Measurements from ENCODE around the gene ADAMTS10.
"Not testable (repeated sequence)": the region's sequence is repeated elsewhere in the genome, so short reads cannot be mapped to it uniquely, and the experiment has no call there.

ADAMTS10 gene

GRCh38 chr19:8561075-8561764 lies 49.3 kb downstream of the ADAMTS10 start:
- DNase-seq (ENCODE audit: low spot score): no peak

- DNase-seq (ENCODE audit: low spot score): no peak
Measured at GRCh38 chr19:8558325-8558724, 52.2 kb downstream of the ADAMTS10 start.

GRCh38 chr19:8557642-8558238 lies 52.8 kb downstream of the ADAMTS10 start:
- no peak for DNase-seq (ENCODE audit: low spot score)

GRCh38 chr19:8553729-8554128 lies 56.8 kb downstream of the ADAMTS10 start:
- DNase-seq (ENCODE audit: low spot score): not testable (repeated sequence)

- DNase-seq (ENCODE audit: low spot score): no peak
Measured at GRCh38 chr19:8552810-8553209, 57.7 kb downstream of the ADAMTS10 start.

- no peak for DNase-seq (ENCODE audit: low spot score)
Measured at GRCh38 chr19:8550070-8550469, 60.4 kb downstream of the ADAMTS10 start.

GRCh38 chr19:8545743-8546142 lies 64.8 kb downstream of the ADAMTS10 start:
- no peak for DNase-seq (ENCODE audit: low spot score)

- DNase-seq (ENCODE audit: low spot score): no peak
Measured at GRCh38 chr19:8544168-8544567, 66.3 kb downstream of the ADAMTS10 start.

- DNase-seq (ENCODE audit: low spot score): no peak
Measured at GRCh38 chr19:8539621-8540149, 70.8 kb downstream of the ADAMTS10 start.

GRCh38 chr19:8537099-8537498 lies 73.4 kb downstream of the ADAMTS10 start:
- no peak for DNase-seq (ENCODE audit: low spot score)

- no peak for DNase-seq (ENCODE audit: low spot score)
Measured at GRCh38 chr19:8536282-8536681, 74.2 kb downstream of the ADAMTS10 start.

GRCh38 chr19:8532225-8532624 lies 78.3 kb downstream of the ADAMTS10 start:
- DNase-seq (ENCODE audit: low spot score): no peak

- DNase-seq (ENCODE audit: low spot score): no peak
Measured at GRCh38 chr19:8531470-8531869, 79.0 kb downstream of the ADAMTS10 start.

Measured in HuH-7.5 (cell line).